GM21717 (cell line): Measurements from ENCODE around the gene CTDSPL.

Experiments
- ATAC-seq: cut with Tn5 transposase; IDR thresholded peaks from one replicate; pipeline ENCODE4 v1.9.1; 2021; ENCODE audit warnings: mild to moderate bottlenecking, moderate library complexity; ENCODE audit not compliant: unreplicated experiment

The CTDSPL gene

DNA sequence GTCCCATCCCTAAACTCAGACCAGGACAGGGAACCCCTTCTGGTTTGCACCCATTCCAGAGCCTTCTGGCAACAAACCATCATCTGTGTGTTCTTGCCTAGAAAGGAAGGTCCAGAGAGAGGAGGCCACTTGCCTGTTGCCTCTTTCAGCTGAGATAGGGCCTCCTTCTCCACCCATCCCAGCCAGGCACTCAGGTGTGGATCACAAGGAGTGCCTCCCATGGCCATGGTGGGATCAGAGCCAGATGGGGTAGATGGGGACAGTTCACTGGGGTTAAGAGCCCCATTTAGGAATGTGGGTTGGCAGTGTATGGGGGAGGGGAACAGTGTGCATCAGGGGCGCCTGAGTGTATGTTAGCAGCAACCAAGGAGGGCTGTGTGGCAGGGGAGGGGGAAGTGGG, 8.9 kb upstream of the CTDSPL start:
- ATAC-seq: no peak

DNA sequence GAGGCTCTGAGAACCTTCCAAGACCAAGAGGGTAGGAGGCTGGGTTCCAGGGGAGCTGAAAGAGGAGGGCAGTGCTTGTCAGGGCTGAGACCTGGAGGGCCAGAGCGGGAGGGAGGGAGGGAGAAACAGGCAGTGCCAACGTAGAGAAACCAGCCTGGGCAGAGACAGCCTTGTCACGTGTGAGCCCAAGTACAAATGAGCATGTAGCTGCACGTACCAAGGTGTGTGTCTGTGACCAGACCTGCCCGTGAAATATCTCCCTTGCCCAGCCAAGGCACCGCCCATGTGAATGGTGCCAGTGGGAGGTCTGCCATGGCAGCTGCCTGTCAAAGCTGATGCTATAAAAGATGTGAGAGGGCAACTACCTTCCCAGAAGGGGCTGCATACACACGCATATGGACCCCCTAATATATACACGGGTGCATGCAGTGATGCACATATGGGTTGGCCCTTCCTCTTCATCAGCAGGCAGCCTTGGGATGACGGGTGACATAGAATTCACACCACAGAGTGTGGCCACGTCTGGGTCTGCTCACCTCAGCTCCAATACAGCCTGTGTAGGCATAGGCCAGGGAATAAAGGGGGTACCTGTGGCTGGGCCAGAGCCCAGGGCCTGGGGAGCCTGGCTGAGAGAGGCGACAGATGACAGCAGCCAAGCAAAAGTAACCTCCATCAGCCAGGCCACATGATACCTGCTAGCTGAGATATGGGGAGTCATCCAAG, 7.8 kb upstream of the CTDSPL start:
- no peak for ATAC-seq

DNA sequence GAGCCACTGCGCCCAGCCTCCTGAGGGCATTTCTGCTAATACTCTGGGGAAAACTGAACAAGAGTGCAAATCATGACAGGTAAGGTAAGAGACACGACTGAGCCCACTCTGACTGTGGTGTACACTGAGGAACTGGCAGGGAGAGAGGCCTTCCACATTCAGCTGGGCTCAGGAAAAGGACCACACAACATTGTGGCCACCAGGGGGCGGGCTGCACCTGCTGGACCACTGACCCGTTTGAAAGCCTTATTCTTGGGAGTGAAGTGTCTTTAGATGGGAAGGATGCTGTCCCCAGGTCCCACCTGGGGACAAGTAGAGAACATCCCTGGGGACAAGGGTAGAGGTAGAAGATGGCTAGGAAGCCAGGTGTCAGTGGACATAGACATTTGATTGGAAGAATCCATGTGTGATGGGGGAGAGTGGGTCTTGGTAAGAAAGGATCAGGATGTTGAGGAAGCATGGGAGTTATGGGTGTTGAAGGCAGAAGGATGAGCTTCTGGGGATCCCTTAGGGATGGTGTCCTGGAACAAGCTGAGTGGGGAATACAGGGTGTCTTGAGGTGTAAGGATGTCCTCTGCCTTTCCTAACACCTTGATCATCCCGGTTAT, 6.2 kb upstream of the CTDSPL start:
- peak; percentile 68 for ATAC-seq

DNA sequence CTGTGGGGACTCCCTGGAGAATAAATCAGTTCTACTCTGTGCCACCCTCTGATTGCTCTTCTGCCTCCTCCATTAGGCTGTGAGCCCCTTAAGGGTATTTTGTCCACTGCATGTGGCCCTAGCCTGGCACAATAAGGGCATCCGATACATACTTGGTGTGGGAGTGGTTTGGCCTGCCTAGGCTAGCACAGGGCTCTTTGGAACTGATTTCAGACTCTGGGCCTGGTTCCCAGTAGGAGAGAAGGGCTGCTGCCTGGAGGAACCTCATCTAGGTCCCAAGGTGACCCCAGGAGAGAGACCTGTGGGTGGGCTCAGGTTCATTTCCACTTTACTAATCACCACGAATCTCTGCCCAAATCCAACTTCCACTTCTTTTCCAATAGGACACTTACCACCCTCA, 5.3 kb upstream of the CTDSPL start:
- no peak for ATAC-seq

DNA sequence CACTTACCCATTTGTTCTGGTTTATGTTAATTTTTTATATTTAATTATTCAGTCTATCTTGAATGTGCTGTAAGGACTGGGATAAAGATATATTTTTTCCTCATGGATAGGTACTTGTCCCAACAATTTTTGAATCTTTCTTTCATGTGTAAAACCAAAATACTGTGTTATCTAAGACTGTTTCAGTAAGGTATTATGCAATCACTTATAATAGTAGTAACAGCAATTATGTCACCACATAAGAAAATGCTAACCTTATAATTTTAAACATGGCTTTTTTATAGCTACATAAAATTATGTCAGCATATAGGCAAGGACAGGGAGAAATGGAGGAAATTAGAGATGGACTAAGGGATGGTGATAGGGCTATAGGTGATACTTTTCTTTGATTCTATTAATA, 2.9 kb upstream of the CTDSPL start:
- no peak for ATAC-seq

DNA sequence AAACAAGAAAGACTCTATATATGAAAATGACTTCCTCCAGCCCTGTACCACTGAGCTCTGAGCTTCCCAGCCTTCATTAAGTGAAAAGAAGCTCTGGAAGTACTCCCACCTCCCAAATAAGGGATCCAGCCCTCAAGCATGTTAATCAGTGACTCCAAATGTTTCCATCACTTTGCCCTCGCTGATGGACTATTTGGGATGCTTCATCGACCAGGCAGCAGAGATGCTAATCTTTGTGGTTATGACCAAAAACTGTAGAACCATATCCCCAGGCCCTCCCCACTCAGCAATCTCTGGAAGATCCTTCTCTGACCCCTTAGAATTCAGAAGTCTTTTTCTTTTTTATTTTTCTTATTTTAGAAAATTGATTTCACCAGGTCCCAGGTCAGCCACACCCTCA, 2.3 kb upstream of the CTDSPL start:
- ATAC-seq: no peak

DNA sequence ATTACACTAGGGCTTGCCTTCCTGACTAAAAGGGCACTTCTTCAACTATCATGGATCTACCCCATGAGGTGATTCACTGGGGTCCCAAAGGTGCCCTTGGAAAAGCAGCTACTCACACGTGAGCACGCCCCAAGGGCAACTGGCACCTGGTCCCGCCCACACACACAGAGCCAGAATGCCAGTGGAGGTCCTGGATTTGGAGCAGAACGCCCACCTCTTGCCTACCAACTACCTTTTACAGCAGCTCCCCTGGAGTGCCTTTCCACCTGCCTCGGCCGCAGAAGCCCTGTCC, 1.8 kb upstream of the CTDSPL start:
- no peak for ATAC-seq

DNA sequence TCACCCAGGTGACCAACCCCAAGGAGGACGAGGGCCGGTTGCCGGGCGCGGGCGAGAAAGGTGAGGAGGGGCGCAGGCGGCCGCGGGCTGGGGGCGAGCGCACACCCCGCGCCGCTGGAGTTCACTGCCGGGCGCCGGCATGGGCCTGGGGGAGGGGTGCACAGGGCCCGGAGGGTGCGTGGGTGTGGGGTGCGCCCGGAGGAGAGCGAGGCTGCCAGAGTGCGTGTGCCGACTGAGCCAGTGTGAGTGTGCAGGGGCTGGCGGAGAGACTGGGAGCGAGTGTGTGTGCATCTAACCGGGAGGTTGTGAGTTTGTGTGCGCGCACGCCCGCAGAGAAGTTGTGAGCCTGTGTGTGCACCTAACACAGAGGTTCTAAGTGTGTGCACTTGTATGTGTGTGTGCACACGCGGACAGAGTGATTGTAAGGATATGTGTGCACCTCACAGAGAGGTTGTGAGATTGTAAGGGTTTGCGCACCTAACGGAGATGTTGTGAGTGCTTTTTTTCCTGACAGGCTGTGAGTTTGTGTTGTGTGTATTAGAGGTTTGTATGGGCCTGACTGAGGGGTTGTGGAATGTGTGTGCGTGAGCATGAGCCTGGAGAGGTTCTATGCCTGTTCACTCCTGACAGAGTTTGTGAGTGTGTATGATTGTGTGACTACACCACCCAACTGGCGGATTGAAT, 681 bp downstream of the CTDSPL start:
- no peak for ATAC-seq

DNA sequence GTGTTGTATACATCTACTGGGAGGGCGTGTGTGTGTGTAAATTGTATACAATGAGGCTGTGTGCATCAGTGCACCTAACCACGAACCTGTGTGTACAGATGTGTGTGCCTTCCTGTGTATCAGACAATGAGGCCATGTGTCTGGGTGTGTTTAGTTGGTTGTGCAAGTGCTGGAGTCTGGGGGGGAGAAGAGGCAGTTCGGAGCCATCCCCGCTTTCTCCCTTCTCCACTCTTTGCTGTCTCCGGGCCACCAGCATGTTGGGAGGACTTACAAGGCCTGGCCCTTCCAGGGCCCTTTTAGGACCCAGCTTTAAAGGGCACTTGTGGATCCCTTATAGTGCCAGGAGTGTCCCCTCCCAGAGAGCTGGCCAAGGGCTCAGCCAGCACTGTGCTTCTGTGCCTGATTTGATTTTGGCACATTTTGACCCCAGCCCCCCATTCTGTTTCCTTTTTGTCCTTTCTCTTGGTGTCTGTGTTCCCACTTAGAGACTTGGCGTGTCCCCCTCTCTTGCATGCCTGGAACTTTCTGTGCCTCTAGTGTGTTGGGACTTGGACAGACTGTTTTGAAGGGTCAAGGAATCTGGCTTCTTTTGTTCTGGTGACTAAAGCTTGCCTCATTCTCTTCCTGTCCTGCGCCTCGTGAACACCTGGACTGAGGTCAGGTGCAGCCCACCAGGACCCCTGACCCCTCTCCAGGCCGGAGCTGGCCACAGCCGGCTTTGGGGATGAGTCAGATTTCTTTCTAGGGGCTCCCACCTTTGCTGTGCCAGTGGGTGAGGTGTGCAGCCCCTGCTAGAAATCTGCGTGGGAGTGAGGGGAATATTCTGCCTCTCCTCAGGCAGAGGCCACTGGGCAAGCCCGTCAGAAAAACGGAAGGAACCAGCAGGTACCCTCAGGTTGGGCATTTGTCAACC, 1.5 kb downstream of the CTDSPL start:
- ATAC-seq: no peak

DNA sequence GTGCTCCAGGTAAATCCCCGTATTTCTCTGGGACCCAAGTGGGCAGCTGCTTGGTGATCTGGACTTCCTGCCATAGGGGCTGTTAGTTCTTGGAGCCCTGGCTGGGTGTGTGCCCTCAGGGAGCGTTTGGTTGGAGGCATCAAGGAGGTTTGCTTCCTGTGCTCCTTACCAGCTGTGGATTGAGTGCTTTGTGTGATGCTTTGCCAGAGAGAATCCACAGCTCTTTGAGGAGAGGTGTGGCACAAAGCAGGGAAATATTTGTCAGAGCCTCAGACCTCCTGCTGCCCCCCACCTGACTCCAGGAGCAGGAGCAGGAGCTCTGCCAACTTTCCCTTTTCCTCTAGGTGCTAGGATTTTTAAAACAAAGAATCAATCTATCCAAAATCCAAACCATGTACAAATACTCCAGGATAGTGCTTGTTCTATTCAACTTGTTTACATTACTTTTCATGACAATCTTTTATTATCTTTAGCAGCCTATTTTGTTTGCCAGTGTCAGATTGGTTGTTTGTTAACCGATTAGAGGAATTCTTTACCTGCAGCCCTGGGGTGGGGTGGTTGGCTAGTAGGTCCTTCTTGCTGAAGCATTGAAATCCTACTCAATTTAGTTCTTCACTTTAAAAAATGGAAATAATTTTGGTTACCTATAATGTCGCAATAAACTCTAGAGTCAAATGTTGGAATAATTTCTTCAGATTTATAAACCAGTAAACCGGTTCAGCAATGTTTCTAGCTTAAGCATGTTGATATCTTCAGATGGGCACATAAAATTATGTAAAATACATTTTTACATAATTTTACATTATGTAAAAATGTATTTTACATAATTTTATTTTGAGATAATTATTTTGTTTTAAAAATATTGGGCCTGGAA, 2.5 kb downstream of the CTDSPL start:
- no peak for ATAC-seq

DNA sequence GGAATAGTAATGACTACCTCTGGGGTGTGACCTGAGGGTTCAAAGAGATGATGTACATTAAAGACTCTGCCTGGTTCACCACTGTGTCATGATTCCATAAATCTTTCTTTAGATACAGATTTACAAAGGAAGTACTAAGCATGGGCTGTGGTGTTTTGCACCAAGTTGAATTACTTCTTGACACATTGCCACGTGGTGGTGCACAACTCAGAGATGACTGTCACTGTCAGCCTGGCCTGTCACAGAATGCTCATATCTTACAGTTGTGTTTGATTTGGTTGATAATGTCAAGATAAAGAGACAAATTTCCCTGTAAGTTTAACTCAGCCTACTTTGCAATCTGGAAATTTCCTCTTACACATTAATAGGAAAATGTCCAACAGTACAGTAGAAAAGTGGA, 3.2 kb downstream of the CTDSPL start:
- ATAC-seq: no peak

DNA sequence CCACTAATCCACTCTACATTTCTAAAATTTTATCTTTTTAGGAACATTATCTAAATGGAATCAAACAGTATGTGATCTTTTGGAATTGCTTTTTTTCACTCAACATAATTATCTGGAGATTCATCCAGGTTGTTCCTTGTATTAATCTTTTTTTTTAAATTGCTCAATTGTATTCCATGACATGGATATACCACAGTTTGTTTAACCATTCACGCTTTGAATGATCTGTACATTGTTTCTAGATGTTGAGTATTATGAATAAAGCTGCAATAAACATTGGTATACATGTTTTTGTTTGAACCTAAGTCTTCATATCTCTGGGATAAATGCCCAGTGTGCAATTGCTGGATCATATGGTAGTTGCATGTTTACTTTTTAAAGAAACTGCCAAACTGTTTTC, 5.5 kb downstream of the CTDSPL start:
- no peak for ATAC-seq

DNA sequence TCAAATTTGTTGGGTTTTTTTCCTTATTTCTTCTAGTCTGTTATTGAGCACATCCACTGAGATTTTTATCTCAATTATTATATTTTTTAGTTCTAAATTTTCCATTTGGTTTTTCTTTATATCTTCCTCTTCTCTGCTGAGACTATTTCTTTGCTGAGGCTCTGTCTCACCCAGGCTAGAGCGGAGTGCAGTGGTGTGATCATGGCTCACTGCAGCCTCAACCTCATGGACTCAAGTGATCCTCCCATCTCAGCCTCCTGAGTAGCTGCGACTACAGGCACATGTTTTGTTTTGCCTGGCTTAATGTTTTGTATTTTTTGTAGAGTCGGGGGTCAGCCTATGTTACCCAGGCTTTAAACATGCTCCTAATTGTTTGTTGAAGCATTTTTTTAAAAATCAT, 10.2 kb downstream of the CTDSPL start:
- ATAC-seq: no peak

DNA sequence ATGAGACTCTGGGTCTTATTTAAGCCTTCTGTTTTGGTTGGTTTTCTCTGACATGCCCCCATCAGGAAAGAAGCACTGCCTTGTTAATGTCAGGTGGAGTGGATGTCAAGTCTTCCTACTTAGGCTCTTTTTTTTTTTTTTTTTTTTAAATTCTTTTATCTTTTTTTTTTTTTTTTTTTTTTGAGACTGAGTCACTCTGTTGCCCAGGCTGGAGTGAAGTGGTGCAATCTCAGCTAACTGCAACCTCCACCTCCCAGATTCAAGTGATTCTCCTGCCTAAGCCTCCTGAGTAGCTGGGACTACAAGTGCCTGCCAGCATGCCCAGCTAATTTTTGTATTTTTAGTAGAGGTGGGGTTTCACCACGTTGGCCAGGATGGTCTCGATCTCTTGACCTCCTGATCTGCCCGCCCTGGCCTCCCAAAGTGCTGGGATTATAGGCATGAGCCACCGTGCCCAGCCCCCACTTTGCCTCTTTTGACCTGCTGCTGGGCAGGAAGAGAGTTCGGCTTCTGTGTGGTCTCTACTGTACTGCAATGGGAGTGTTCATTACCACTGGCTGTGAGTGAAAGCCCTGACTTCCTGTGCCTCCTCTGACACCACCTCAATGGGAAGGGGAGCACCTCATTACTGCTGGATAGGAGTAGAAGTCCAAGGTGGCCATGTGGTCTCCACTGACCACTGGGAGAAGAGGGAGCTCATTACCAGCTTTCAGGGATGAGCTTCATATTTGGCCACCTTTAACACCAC, 10.9 kb downstream of the CTDSPL start:
- no peak for ATAC-seq

DNA sequence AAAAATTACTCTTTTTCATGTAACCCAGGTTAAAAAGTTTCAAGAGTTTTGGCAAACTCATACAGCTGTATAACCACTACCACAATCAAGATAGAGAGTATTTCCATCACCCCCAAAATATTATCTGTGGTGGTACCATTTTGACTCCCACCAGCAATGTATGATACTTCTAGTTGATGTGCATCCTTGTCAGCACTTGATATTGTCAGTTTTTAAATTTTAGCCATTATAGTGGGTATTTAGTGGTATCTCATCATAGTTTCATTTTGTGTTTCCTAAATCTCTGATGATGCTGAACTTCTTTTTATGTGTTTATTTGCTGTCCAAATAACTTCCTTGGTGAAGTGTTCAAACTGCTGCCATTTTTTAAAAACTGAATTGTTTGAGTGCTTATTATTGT, 14.6 kb downstream of the CTDSPL start:
- ATAC-seq: no peak

DNA sequence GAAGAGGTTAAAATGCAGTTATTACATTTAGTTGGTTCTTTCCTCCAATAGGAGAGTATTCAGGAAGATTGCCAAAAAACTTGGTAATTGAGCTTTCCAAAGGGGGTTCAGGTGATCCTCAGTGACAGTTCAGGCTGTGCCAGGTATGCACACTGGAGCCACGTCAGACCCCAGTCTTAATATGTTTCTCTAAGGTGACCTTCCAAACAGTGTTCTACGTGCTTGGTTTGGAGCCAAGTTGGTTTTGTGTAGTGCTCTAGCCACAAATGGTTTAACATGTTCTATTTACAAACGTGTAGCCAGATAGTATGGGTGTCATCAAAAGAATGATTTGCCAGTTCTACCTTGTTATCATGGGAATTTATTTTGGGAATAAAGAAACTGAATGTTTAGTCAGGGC, 21.0 kb downstream of the CTDSPL start:
- ATAC-seq: no peak

DNA sequence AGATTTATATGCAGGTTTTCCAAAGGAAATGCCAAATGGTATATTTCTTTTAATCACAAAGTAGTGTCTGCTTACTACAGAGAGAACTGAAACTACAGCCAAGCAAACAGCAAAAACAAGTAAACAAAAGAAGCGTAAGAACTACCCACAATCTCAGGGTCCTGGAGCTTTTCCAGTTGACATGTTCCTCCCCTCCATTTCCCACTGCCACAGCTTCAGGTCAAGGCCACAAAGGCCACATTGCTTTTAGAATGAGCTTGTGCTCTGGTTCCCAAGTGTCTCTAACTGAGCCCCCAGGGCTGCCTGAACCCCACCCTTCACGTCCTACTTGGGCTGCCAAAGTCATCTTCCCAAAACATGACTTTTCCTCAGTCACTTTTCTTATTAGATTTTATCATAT, 24.1 kb downstream of the CTDSPL start:
- no peak for ATAC-seq

DNA sequence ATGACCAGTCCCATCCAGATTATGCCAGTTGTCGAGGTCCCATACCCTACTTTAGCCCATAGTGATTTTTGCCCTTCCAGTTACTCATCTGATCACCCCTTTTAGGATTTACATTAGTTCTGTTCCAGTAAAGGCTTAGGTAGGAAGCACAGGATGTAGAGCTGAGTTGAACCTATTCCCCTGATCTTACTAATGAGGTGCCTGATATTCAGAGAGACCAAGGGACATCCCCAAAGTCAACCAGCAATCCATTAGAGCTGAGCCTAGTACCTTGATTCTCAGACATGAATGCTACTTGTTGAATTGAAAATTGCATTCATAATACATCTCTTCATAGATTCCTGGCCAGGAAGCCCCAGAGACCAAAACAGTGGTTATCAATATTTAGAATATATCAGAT, 24.7 kb downstream of the CTDSPL start:
- no peak for ATAC-seq

DNA sequence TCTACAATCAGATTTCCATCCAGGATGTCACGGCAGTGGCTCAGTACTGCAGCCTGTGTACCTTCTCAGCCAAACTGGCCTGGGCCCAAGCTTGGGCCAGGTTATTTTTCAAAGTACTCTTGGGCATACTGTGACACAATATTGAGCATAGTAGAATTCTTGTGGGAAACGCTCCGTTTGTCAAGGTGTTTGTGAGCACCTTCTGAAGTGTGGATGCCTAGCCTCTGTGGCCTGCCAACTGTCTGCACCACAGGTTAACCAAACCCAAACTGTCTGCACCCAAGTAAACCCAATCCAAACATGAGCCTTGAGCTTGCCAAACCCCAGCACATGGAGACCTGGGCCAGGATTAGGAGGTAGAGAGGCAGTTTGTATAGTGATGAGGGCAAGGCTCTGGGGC, 25.4 kb downstream of the CTDSPL start:
- no peak for ATAC-seq

DNA sequence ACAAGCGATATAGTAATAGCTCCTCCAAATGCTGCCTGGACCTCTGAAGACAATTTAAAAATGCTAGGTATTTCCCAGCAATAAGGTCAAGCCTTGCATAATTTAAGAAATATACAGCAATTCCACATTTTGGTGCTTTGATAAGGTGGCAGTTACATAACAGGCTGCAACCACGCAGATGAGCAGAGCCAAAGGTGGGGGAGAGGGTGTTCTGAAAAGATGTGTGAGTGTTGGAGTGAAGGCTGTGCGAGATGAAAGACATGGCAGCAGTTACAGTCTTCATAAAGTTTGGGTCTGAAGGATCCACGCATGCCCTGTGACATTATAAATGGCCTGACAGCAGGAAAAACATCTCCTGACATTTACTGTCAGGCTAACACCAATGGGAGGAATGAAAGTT, 26.1 kb downstream of the CTDSPL start:
- ATAC-seq: no peak
